ENCODE results near the gene LDB2.

The LDB2 gene

DNA sequence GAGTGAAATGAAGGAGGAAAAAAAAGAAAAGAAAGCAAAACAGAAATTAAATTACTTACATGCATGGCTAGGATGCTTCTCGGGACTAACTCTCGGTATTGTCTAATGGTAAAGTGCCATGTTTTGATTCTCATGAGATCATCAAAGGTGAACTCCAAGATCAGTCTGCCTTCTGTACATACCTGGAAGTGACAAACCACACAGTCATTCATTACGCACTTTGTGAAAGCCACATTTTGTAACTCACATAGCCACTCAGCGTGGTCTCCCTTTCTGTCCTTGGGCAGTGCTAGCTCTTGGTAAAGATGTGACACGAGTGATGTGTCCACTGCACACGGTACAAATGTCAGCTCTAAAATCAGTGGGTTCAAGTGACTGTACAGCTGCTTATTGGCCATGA, 309.8 kb downstream of the LDB2 start:
- no peak for DNase-seq
- H3K27me3 ChIP-seq (replicated peaks; ENCODE audit: control insufficient read depth, insufficient read depth, low read length, poor library complexity, severe bottlenecking) = no peaks in the 10 kb centered on the region
- no peak overlapping the region for H3K4me3 ChIP-seq (ENCODE audit: insufficient read depth, low read depth, low read length, poor library complexity, severe bottlenecking)
- H3K4me1 ChIP-seq (ENCODE audit: control insufficient read depth, insufficient read depth, low read length, poor library complexity, severe bottlenecking) = no peaks in the 10 kb centered on the region
- H3K9me3 ChIP-seq (ENCODE audit: control insufficient read depth, low read length) = no peaks in the 10 kb centered on the region
- no peak overlapping the region for H3K27ac ChIP-seq (ENCODE audit: insufficient read depth, low read length, poor library complexity, severe bottlenecking)
- H3K36me3 ChIP-seq (ENCODE audit: control insufficient read depth, insufficient read depth, low read length) = no peaks in the 10 kb centered on the region

GRCh38 chr4:16588149-16588548, 310.3 kb downstream of the LDB2 start:
- Histone ChIP-seq H3K9me3 (ENCODE audit: control insufficient read depth, low read length) (no peaks in the 10 kb centered on the region), H3K4me3 (ENCODE audit: insufficient read depth, low read depth, low read length, poor library complexity, severe bottlenecking) (no peak overlapping the region), H3K27ac (ENCODE audit: insufficient read depth, low read length, poor library complexity, severe bottlenecking) (no peak overlapping the region), H3K4me1 (ENCODE audit: control insufficient read depth, insufficient read depth, low read length, poor library complexity, severe bottlenecking) (no peaks in the 10 kb centered on the region), H3K36me3 (ENCODE audit: control insufficient read depth, insufficient read depth, low read length) (no peaks in the 10 kb centered on the region), H3K27me3 (replicated peaks; ENCODE audit: control insufficient read depth, insufficient read depth, low read length, poor library complexity, severe bottlenecking) (no peaks in the 10 kb centered on the region)
- DNase-seq = no peak

DNA sequence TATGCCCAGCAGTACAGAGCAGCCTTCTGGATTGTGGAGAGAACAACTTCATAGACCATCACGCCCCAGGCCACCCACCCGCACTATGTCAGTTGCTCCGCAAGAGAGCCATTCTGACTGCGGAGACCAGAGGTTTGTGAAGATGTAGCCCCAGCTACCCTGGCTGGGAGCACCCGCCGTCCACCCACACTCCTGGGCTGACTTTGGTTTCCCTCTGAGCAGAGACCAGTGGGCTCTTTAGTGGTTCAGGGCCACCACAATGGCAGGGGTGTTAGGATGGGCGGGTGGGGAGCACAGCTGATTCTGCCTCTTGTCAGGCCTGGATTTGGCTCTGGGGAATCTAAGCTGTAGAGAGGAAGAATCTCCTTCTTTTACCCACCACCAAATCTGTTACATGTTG, 313.4 kb downstream of the LDB2 start:
- H3K4me1 ChIP-seq (ENCODE audit: control insufficient read depth, insufficient read depth, low read length, poor library complexity, severe bottlenecking) = no peaks in the 10 kb centered on the region
- no peaks in the 10 kb centered on the region for H3K27me3 ChIP-seq (replicated peaks; ENCODE audit: control insufficient read depth, insufficient read depth, low read length, poor library complexity, severe bottlenecking)
- no peak for DNase-seq
- no peak overlapping the region for H3K4me3 ChIP-seq (ENCODE audit: insufficient read depth, low read depth, low read length, poor library complexity, severe bottlenecking)
- no peaks in the 10 kb centered on the region for H3K9me3 ChIP-seq (ENCODE audit: control insufficient read depth, low read length)
- H3K36me3 ChIP-seq (ENCODE audit: control insufficient read depth, insufficient read depth, low read length) = no peaks in the 10 kb centered on the region
- no peak overlapping the region for H3K27ac ChIP-seq (ENCODE audit: insufficient read depth, low read length, poor library complexity, severe bottlenecking)

GRCh38 chr4:16583764-16584163, 314.7 kb downstream of the LDB2 start:
- no peaks in the 10 kb centered on the region for H3K27me3 ChIP-seq (replicated peaks; ENCODE audit: control insufficient read depth, insufficient read depth, low read length, poor library complexity, severe bottlenecking)
- H3K9me3 ChIP-seq (ENCODE audit: control insufficient read depth, low read length) = no peaks in the 10 kb centered on the region
- no peak for DNase-seq
- no peaks in the 10 kb centered on the region for H3K4me1 ChIP-seq (ENCODE audit: control insufficient read depth, insufficient read depth, low read length, poor library complexity, severe bottlenecking)
- no peaks in the 10 kb centered on the region for H3K36me3 ChIP-seq (ENCODE audit: control insufficient read depth, insufficient read depth, low read length)
- H3K27ac ChIP-seq (ENCODE audit: insufficient read depth, low read length, poor library complexity, severe bottlenecking) = no peak overlapping the region
- H3K4me3 ChIP-seq (ENCODE audit: insufficient read depth, low read depth, low read length, poor library complexity, severe bottlenecking) = no peak overlapping the region

- no peaks in the 10 kb centered on the region for H3K4me1 ChIP-seq (ENCODE audit: control insufficient read depth, insufficient read depth, low read length, poor library complexity, severe bottlenecking)
- DNase-seq = no peak
- no peak overlapping the region for H3K4me3 ChIP-seq (ENCODE audit: insufficient read depth, low read depth, low read length, poor library complexity, severe bottlenecking)
- H3K27me3 ChIP-seq (replicated peaks; ENCODE audit: control insufficient read depth, insufficient read depth, low read length, poor library complexity, severe bottlenecking) = no peaks in the 10 kb centered on the region
- no peaks in the 10 kb centered on the region for H3K9me3 ChIP-seq (ENCODE audit: control insufficient read depth, low read length)
- H3K27ac ChIP-seq (ENCODE audit: insufficient read depth, low read length, poor library complexity, severe bottlenecking) = no peak overlapping the region
- no peaks in the 10 kb centered on the region for H3K36me3 ChIP-seq (ENCODE audit: control insufficient read depth, insufficient read depth, low read length)
Measured at GRCh38 chr4:16582526-16582925, 315.9 kb downstream of the LDB2 start.

DNA sequence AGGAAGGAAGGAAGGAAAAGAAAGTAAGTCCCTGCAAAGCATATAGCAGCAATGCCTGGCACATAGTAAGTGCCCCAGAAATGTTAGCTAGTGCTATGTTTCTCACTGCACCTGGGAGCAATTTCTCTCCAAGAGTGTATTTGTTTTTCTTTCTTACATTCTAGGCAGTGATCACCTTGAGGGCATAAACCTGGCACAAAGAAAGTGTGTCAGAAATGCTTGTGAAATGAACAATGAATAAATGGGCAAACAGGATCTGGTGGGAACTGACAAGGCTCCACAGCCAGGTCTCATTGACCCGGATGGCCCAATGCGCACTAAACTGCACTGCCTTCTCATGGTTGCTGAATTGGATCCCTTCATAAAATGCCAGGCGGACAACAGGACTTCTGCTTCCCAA, 316.4 kb downstream of the LDB2 start:
- Histone ChIP-seq H3K4me3 (ENCODE audit: insufficient read depth, low read depth, low read length, poor library complexity, severe bottlenecking) (no peak overlapping the region), H3K27ac (ENCODE audit: insufficient read depth, low read length, poor library complexity, severe bottlenecking) (no peak overlapping the region), H3K27me3 (replicated peaks; ENCODE audit: control insufficient read depth, insufficient read depth, low read length, poor library complexity, severe bottlenecking) (no peaks in the 10 kb centered on the region), H3K9me3 (ENCODE audit: control insufficient read depth, low read length) (no peaks in the 10 kb centered on the region), H3K4me1 (ENCODE audit: control insufficient read depth, insufficient read depth, low read length, poor library complexity, severe bottlenecking) (no peaks in the 10 kb centered on the region), H3K36me3 (ENCODE audit: control insufficient read depth, insufficient read depth, low read length) (no peaks in the 10 kb centered on the region)
- DNase-seq = no peak

DNA sequence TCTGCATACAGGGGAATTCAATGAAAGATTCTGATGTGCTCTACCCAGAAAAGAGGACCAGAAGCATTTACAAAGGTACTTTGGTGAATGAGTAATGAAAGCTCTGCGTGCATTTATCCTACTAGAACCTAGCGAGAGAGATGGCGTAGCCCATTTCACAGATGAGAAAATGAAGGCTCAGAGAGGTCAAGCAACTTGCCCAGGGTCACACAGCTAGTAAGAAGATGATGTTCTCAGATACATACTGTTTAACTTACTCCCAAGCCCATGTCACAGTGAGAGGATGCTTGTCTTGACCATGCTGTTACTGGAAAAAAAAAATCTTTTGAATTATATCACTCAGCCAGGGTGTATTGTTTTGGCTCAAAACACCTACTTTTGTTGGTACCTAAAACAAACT, 317.3 kb downstream of the LDB2 start:
- DNase-seq = no peak
- Histone ChIP-seq H3K4me1 (ENCODE audit: control insufficient read depth, insufficient read depth, low read length, poor library complexity, severe bottlenecking) (no peaks in the 10 kb centered on the region), H3K27ac (ENCODE audit: insufficient read depth, low read length, poor library complexity, severe bottlenecking) (no peak overlapping the region), H3K9me3 (ENCODE audit: control insufficient read depth, low read length) (no peaks in the 10 kb centered on the region), H3K27me3 (replicated peaks; ENCODE audit: control insufficient read depth, insufficient read depth, low read length, poor library complexity, severe bottlenecking) (no peaks in the 10 kb centered on the region), H3K4me3 (ENCODE audit: insufficient read depth, low read depth, low read length, poor library complexity, severe bottlenecking) (no peak overlapping the region), H3K36me3 (ENCODE audit: control insufficient read depth, insufficient read depth, low read length) (no peaks in the 10 kb centered on the region)

DNA sequence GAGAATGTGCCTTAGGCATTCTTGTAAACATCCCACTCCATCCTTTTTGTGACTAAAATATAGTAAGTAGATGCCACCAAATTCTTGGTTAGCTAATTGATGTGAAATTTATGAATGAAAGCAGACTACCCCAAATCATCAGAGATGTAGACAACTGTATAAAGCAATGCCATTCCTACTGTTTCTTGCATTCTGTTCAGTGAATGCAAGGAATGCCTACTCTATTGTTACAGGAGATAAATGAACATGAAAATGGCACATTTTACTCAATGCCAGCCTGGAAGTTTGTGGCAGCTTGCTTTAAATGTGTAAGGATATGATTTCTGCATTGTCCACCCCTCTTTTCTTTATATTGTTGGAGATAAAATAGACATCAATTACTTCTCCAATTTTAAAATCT, 317.9 kb downstream of the LDB2 start:
- H3K4me3 ChIP-seq (ENCODE audit: insufficient read depth, low read depth, low read length, poor library complexity, severe bottlenecking) = no peak overlapping the region
- H3K27me3 ChIP-seq (replicated peaks; ENCODE audit: control insufficient read depth, insufficient read depth, low read length, poor library complexity, severe bottlenecking) = no peaks in the 10 kb centered on the region
- DNase-seq = no peak
- H3K27ac ChIP-seq (ENCODE audit: insufficient read depth, low read length, poor library complexity, severe bottlenecking) = no peak overlapping the region
- H3K9me3 ChIP-seq (ENCODE audit: control insufficient read depth, low read length) = no peaks in the 10 kb centered on the region
- no peaks in the 10 kb centered on the region for H3K4me1 ChIP-seq (ENCODE audit: control insufficient read depth, insufficient read depth, low read length, poor library complexity, severe bottlenecking)
- H3K36me3 ChIP-seq (ENCODE audit: control insufficient read depth, insufficient read depth, low read length) = no peaks in the 10 kb centered on the region

DNA sequence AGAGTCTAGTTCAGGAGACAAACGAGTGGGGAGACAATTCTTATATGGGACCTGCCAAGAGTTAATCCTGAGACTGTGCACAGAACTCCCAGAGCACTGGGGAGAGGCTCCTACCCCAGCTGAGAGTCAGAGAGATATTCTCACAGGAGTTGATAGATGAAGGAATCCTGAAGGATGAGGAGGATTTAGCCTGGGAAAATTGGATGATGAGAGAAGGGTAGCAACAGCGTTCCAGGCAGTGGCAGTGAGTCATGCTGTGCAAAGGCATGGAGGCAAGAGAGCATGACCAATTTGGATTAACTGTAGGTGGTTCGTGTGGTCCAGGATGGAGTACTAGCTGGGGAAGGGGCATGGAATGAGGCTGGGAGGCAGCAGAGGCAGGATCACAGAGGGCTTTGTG, 318.6 kb downstream of the LDB2 start:
- Histone ChIP-seq H3K36me3 (ENCODE audit: control insufficient read depth, insufficient read depth, low read length) (no peaks in the 10 kb centered on the region), H3K4me3 (ENCODE audit: insufficient read depth, low read depth, low read length, poor library complexity, severe bottlenecking) (no peak overlapping the region), H3K4me1 (ENCODE audit: control insufficient read depth, insufficient read depth, low read length, poor library complexity, severe bottlenecking) (no peaks in the 10 kb centered on the region), H3K9me3 (ENCODE audit: control insufficient read depth, low read length) (no peaks in the 10 kb centered on the region), H3K27ac (ENCODE audit: insufficient read depth, low read length, poor library complexity, severe bottlenecking) (no peak overlapping the region), H3K27me3 (replicated peaks; ENCODE audit: control insufficient read depth, insufficient read depth, low read length, poor library complexity, severe bottlenecking) (no peaks in the 10 kb centered on the region)
- DNase-seq = no peak

DNA sequence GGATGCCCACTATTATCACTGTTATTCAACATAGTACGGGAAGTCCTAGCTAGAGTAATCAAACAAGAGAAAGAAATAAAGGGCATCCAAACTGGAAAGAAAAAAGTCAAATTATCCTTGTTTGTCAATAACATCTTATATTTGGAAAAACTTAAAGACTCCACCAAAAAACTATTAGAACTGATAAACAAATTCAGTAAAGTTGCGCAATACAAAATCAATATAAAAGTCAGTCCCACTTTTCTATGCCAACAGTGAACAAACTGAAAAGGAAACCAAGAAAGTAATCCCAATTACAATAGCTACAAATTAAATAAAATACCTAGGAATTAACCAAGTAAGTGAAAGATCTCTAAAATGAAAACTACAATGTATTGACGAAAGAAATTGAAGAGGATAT, 321.3 kb downstream of the LDB2 start:
- Histone ChIP-seq H3K9me3 (ENCODE audit: control insufficient read depth, low read length) (no peaks in the 10 kb centered on the region), H3K36me3 (ENCODE audit: control insufficient read depth, insufficient read depth, low read length) (no peaks in the 10 kb centered on the region), H3K27ac (ENCODE audit: insufficient read depth, low read length, poor library complexity, severe bottlenecking) (no peak overlapping the region), H3K4me1 (ENCODE audit: control insufficient read depth, insufficient read depth, low read length, poor library complexity, severe bottlenecking) (no peaks in the 10 kb centered on the region), H3K4me3 (ENCODE audit: insufficient read depth, low read depth, low read length, poor library complexity, severe bottlenecking) (no peak overlapping the region), H3K27me3 (replicated peaks; ENCODE audit: control insufficient read depth, insufficient read depth, low read length, poor library complexity, severe bottlenecking) (no peaks in the 10 kb centered on the region)
- no peak for DNase-seq

DNA sequence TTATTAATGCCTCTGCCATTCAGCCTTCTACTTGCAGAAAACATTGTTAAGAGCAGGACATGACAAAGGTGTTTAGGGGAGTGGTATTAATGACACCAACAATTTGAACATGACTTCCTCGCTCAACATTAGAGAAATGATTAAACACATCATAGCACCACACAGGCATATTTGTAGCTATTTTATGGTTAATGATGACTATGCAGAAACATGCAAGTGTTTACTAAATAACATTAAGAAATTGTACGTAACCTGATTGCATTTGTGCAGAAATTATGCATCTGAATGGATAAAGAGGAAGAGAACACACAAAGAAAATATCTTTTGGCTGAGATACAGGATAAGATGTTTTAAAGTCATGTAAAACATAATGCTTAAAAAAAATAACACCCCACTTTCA, 323.5 kb downstream of the LDB2 start:
- Histone ChIP-seq H3K4me1 (ENCODE audit: control insufficient read depth, insufficient read depth, low read length, poor library complexity, severe bottlenecking) (no peaks in the 10 kb centered on the region), H3K27ac (ENCODE audit: insufficient read depth, low read length, poor library complexity, severe bottlenecking) (no peak overlapping the region), H3K36me3 (ENCODE audit: control insufficient read depth, insufficient read depth, low read length) (no peaks in the 10 kb centered on the region), H3K4me3 (ENCODE audit: insufficient read depth, low read depth, low read length, poor library complexity, severe bottlenecking) (no peak overlapping the region), H3K9me3 (ENCODE audit: control insufficient read depth, low read length) (no peaks in the 10 kb centered on the region), H3K27me3 (replicated peaks; ENCODE audit: control insufficient read depth, insufficient read depth, low read length, poor library complexity, severe bottlenecking) (no peaks in the 10 kb centered on the region)
- no peak for DNase-seq
